ENCODE results near the gene HOXA9.

The HOXA9 gene

DNA sequence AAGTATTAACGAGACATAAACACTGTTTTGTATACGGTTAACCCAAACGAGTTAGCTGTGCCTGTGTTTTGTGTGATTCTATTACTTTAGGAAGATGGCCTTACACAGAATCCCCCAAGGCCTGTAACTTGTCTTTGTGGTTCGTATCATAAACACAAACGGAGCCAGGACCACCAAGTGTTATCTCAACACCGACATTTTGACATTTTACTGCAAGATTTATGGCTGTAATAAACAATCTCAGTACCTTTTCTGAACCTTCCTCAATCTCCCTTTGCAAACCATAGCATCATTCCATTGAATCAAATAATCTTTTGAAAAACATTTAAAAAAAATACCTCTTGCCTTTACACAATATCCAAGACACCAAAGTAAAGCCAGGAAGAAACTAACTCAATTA is 32.4 kb downstream of the HOXA9 start:
- H3K9me3 ChIP-seq (ENCODE audit: control insufficient read depth in 2 of 2, low read length in 2 of 2): no peaks in the 10 kb centered on the region
- peak overlapping the region in 1 of 2 donors; percentile 26 for H3K9ac ChIP-seq (ENCODE audit: low read length in 2 of 2)
- H3K27me3 ChIP-seq (ENCODE audit: control insufficient read depth in 1 of 2, insufficient read depth in 2 of 2, low read length in 2 of 2): no peaks in the 10 kb centered on the region
- no peaks in the 10 kb centered on the region for H3K36me3 ChIP-seq (ENCODE audit: control insufficient read depth in 2 of 2, insufficient read depth in 2 of 2, low read length in 2 of 2)
- H3K4me1 ChIP-seq (ENCODE audit: control insufficient read depth, insufficient read depth, low read length): peaks cover 61% of the 10 kb centered on the region
- peak overlapping the region in 1 of 2 donors; percentile 52 for H3K4me3 ChIP-seq (ENCODE audit: low read length in 2 of 2)
- peak overlapping the region; percentile 95 for H3K27ac ChIP-seq (ENCODE audit: low read length)

DNA sequence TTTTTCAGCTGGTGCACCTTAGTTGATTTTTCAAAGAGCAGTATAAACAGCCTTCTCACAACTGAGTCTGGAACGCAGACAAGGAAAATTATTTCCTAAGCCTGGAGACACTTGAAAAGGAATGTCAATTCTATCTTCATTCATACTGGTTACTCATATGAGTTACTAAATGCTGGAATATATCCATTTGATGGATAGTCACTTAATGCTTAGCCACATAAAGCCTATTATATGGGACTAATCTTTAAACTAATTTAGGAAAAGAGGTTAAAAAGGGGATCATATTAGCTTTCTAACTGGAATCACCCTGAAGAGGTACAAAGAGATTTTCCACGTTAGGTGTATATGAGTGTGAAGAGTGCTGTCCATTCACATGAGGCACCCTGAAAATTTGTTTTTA is 33.1 kb downstream of the HOXA9 start:
- H3K4me3 ChIP-seq (ENCODE audit: low read length in 2 of 2): no peak overlapping the region
- H3K9ac ChIP-seq (ENCODE audit: low read length in 2 of 2): peak overlapping the region in 1 of 2 donors; percentile 12
- H3K9me3 ChIP-seq (ENCODE audit: control insufficient read depth in 2 of 2, low read length in 2 of 2): no peaks in the 10 kb centered on the region
- peaks cover 67% of the 10 kb centered on the region for H3K4me1 ChIP-seq (ENCODE audit: control insufficient read depth, insufficient read depth, low read length)
- no peaks in the 10 kb centered on the region for H3K27me3 ChIP-seq (ENCODE audit: control insufficient read depth in 1 of 2, insufficient read depth in 2 of 2, low read length in 2 of 2)
- peak overlapping the region; percentile 98 for H3K27ac ChIP-seq (ENCODE audit: low read length)
- H3K36me3 ChIP-seq (ENCODE audit: control insufficient read depth in 2 of 2, insufficient read depth in 2 of 2, low read length in 2 of 2): no peaks in the 10 kb centered on the region

DNA sequence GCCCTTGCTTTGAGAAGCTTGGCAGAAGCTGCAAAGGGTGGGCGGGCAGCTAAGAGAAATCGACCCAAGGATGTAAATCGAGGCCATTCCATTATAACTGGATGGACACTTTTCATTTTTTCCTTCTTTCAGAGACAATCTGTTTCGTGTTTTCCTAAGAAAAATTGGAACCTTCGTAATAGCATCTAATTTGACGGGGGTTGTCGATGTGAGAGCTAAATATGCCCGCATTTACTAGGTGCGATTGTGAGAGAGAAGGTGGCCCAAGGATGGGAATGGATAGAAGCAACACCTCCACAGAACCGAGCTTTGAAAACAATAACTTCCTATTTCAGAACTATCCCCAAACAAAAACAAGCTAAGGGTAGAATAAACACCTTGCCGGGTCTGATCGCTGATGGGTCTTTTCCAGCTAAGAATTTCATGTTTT is 33.9 kb downstream of the HOXA9 start:
- H3K27me3 ChIP-seq (ENCODE audit: control insufficient read depth in 1 of 2, insufficient read depth in 2 of 2, low read length in 2 of 2): no peaks in the 10 kb centered on the region
- peaks cover 68% of the 10 kb centered on the region for H3K4me1 ChIP-seq (ENCODE audit: control insufficient read depth, insufficient read depth, low read length)
- peak overlapping the region; percentile 75 to 82 for H3K9ac ChIP-seq (ENCODE audit: low read length in 2 of 2)
- H3K27ac ChIP-seq (ENCODE audit: low read length): peak overlapping the region; percentile 98
- no peaks in the 10 kb centered on the region for H3K9me3 ChIP-seq (ENCODE audit: control insufficient read depth in 2 of 2, low read length in 2 of 2)
- H3K4me3 ChIP-seq (ENCODE audit: low read length in 2 of 2): peak overlapping the region; percentile 62 to 93
- H3K36me3 ChIP-seq (ENCODE audit: control insufficient read depth in 2 of 2, insufficient read depth in 2 of 2, low read length in 2 of 2): no peaks in the 10 kb centered on the region

DNA sequence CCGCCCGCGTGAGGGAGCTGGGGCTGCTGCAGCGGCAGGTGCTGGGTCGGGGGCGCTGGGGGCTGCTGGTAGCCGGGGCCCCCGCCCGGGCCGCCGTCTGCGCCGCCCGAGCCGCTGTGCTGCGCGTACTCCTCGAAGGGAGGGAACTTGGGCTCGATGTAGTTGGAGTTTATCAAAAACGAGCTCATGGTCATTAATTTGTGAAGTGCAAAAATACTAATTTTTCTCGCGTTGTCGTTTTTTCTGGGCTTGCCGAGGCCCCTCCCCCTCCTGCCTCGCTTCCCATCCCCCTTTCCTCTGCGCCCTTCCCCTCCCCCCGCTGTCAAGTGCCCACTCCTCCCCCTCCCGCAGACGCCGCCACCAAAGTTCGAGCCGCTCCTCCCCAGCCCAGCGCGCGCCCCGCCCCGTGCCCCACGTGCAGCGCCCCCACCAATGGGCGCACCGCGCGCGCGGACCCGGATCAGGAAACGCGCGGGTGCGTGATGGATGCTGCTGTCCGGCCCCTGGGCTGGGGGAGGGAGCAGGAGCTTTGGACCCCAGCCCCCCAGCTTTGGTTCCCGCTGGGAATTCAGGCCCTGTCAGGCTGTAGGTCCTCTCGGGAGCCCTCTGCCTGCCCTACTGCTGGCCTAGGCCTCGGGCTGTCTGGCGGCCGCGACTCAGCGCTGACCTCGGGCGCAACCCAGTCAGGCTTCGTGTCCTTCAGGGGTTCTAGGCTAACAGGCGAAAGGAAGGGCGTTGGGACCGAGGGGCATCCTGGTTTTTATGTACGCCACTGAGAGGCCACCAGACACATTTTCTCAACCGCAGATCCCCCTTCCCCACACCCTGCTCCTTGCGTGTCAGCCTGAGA is 34.6 kb downstream of the HOXA9 start, which contains the start of gene HOXA4:
TSS of gene HOXA4 (minus strand) at position 218 of the 850 bp plus-strand sequence. CDS start at position 194, 24 bp downstream.
- peak within 1 kb of the TSS; percentile 98 for H3K27ac ChIP-seq (ENCODE audit: low read length)
- H3K4me3 ChIP-seq (ENCODE audit: low read length in 2 of 2): peak within 1 kb of the TSS; percentile 88 to 93
- no peaks in the 10 kb centered on the region for H3K9me3 ChIP-seq (ENCODE audit: control insufficient read depth in 2 of 2, low read length in 2 of 2)
- H3K27me3 ChIP-seq (ENCODE audit: control insufficient read depth in 1 of 2, insufficient read depth in 2 of 2, low read length in 2 of 2): no peaks in the 10 kb centered on the region
- peaks cover 70% of the 10 kb centered on the region for H3K4me1 ChIP-seq (ENCODE audit: control insufficient read depth, insufficient read depth, low read length)
- no peaks in the 10 kb centered on the region for H3K36me3 ChIP-seq (ENCODE audit: control insufficient read depth in 2 of 2, insufficient read depth in 2 of 2, low read length in 2 of 2)
- H3K9ac ChIP-seq (ENCODE audit: low read length in 2 of 2): peak within 1 kb of the TSS; percentile 89 to 90

DNA sequence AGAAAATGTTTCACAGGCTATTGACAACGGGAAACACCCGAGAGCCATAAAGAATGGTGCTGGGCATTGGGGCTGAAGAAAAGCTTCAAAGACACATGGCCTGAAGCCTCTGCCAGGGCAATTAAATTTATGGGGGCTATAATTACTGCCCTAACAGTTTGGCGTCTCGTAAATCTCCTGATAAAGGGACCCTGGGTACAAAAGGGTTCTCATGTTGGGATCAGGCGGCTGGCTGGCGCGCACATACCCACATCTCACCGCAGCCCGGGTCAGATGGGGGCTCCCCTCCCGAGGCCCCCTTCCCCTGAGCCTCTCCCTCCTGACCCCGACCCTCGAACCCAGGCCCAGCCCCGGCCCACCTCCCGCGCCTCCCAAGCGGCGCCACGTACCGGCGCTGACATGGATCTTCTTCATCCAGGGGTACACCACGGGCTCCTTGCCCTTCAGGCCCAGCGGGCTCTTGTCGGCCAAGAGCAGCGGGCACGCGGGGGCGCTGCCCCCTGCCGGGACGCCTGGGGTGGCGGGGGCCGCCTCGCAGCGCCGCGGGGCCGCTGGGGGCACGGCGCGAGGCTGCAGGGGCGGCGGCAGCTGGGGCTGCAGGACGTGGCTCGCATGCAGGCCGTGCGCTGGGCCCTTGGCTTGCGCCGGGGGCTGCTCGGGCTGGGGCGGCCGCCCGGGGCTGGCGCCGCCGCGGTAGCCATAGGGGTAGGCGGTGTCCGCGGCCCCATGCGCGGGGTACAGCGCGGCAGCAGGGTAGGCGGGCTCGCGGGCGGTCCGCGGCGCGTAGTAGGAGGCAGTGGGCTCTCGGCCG is 35.4 kb downstream of the HOXA9 start:
- Histone ChIP-seq H3K4me1 (ENCODE audit: control insufficient read depth, insufficient read depth, low read length) (peaks cover 72% of the 10 kb centered on the region), H3K9ac (ENCODE audit: low read length in 2 of 2) (peak overlapping the region; percentile 89 to 90), H3K27me3 (ENCODE audit: control insufficient read depth in 1 of 2, insufficient read depth in 2 of 2, low read length in 2 of 2) (no peaks in the 10 kb centered on the region), H3K4me3 (ENCODE audit: low read length in 2 of 2) (peak overlapping the region; percentile 88 to 93), H3K27ac (ENCODE audit: low read length) (peak overlapping the region; percentile 98), H3K36me3 (ENCODE audit: control insufficient read depth in 2 of 2, insufficient read depth in 2 of 2, low read length in 2 of 2) (no peaks in the 10 kb centered on the region), H3K9me3 (ENCODE audit: control insufficient read depth in 2 of 2, low read length in 2 of 2) (no peaks in the 10 kb centered on the region)

DNA sequence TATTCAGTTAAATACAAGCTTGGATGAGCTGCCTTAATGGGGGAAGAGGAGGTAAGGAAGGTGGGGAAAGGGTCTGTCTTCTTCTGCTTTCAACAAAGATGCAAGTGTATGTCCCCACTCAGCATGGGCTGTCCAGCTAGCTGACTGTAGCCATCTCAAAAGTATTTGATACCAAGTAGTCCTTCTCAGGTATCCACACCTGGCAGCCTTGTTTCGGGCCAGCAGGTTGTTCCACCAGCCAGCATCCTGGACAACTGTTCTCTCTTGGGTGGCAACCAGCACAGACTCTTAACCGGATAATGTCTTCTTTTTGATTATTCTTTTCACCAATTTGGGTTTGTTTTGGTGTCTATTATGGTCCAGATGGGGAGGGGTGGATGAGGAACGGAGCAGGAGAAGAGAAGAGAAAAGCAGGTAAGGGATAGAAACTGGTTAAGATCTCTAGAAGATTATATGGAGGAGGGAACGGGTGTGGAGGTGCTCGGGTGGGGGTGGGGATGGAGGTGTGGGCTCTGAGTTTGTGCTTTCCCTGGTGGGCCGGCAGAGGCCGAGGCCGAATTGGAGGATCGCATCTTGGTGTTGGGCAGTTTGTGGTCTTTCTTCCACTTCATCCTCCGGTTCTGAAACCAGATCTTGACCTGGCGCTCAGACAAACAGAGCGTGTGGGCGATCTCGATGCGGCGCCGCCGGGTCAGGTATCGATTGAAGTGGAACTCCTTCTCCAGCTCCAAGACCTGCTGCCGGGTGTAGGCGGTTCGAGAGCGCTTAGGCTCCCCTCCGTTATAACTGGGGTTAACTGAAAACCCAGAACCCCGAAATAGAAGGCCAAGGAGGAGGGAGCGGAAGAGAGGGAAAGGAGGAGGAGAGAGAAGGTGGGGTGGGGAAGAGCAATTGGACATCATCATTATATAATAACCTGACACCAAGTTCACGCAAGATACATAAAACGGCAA is 36.3 kb downstream of the HOXA9 start:
- H3K36me3 ChIP-seq (ENCODE audit: control insufficient read depth in 2 of 2, insufficient read depth in 2 of 2, low read length in 2 of 2): no peaks in the 10 kb centered on the region
- H3K4me3 ChIP-seq (ENCODE audit: low read length in 2 of 2): peak overlapping the region; percentile 88 to 93
- H3K9me3 ChIP-seq (ENCODE audit: control insufficient read depth in 2 of 2, low read length in 2 of 2): no peaks in the 10 kb centered on the region
- peak overlapping the region; percentile 98 for H3K27ac ChIP-seq (ENCODE audit: low read length)
- H3K9ac ChIP-seq (ENCODE audit: low read length in 2 of 2): peak overlapping the region; percentile 89 to 90
- H3K27me3 ChIP-seq (ENCODE audit: control insufficient read depth in 1 of 2, insufficient read depth in 2 of 2, low read length in 2 of 2): no peaks in the 10 kb centered on the region
- H3K4me1 ChIP-seq (ENCODE audit: control insufficient read depth, insufficient read depth, low read length): peaks cover 78% of the 10 kb centered on the region

DNA sequence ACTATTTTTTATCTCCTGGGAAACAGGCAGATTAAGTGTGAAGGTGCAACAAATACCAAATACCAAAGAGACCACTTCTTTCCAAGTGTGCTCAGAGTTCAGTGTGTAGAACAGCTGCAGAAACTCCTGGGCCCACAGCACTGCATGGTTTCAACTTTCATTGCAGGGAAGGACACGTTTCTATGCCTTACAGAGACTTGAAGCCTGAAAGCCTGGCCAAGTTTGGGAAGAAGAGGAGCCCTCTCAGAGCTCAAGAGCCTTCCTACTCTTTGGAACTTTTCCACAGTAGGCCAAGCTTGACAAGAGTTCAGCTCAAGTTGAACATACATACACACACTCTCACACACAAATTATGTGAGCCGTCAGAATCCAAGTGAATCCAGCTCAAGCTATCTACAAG is 37.3 kb downstream of the HOXA9 start:
- no peaks in the 10 kb centered on the region for H3K9me3 ChIP-seq (ENCODE audit: control insufficient read depth in 2 of 2, low read length in 2 of 2)
- H3K36me3 ChIP-seq (ENCODE audit: control insufficient read depth in 2 of 2, insufficient read depth in 2 of 2, low read length in 2 of 2): no peaks in the 10 kb centered on the region
- peak overlapping the region; percentile 29 to 89 for H3K9ac ChIP-seq (ENCODE audit: low read length in 2 of 2)
- no peaks in the 10 kb centered on the region for H3K27me3 ChIP-seq (ENCODE audit: control insufficient read depth in 1 of 2, insufficient read depth in 2 of 2, low read length in 2 of 2)
- H3K4me3 ChIP-seq (ENCODE audit: low read length in 2 of 2): peak overlapping the region; percentile 34 to 93
- H3K27ac ChIP-seq (ENCODE audit: low read length): peak overlapping the region; percentile 98
- peaks cover 78% of the 10 kb centered on the region for H3K4me1 ChIP-seq (ENCODE audit: control insufficient read depth, insufficient read depth, low read length)

DNA sequence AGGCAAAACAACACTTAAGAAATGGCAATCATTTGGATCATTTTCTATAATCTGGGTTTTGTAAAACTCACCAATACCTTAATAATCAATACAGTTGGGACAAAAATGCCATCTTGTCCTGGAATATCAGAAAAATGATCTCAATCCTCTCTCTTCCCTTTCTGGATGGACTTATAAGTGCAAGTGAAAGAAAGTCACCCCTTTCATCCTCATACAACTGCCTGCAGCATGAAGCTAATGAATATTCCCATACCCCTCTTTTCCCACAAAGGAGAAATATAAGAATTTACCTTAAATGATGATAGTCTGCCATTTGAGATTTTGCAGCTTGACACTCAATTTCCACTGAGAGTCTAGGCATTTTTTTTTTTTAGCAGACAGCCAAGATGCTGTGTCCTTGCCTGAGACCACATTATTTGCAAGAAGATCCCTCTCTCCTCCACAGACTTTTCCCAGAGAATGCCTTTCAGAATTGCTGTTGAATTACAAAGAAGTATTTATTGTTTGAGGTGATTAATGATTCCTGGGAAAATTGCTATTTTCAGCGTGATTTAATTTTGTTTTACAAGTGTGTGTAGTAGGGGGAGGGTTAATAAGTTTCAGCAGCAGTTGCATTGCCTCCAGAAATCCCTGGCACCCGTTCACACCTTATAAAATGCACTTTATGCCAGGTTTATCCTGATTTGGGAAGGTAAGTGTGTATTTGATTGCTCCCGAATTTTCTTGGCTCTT is 38.6 kb downstream of the HOXA9 start:
- H3K27ac ChIP-seq (ENCODE audit: low read length): peak overlapping the region; percentile 98
- H3K9me3 ChIP-seq (ENCODE audit: control insufficient read depth in 2 of 2, low read length in 2 of 2): no peaks in the 10 kb centered on the region
- H3K4me3 ChIP-seq (ENCODE audit: low read length in 2 of 2): peak overlapping the region; percentile 34 to 93
- H3K9ac ChIP-seq (ENCODE audit: low read length in 2 of 2): peak overlapping the region; percentile 29 to 89
- no peaks in the 10 kb centered on the region for H3K36me3 ChIP-seq (ENCODE audit: control insufficient read depth in 2 of 2, insufficient read depth in 2 of 2, low read length in 2 of 2)
- peaks cover 73% of the 10 kb centered on the region for H3K4me1 ChIP-seq (ENCODE audit: control insufficient read depth, insufficient read depth, low read length)
- H3K27me3 ChIP-seq (ENCODE audit: control insufficient read depth in 1 of 2, insufficient read depth in 2 of 2, low read length in 2 of 2): no peaks in the 10 kb centered on the region

DNA sequence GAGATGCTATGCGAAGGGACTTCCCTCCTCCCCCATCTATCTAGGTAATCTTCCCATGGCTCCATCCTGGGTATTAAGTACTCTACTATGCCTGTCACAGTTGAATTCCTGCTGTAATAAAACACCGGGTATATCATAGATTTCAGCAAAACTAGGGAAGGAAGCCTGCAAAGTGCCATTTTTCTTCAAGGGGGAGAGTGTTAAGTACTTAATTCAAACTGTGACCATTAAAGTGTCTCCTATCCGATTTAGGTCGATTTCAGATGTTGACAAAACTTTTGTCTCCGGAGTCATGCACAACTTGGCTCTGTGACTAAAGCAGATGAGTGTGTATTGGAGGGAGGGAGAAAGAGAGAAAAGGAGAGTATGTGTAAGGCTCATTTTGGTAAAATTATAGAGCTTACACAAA is 39.3 kb downstream of the HOXA9 start:
- Histone ChIP-seq H3K36me3 (ENCODE audit: control insufficient read depth in 2 of 2, insufficient read depth in 2 of 2, low read length in 2 of 2) (no peaks in the 10 kb centered on the region), H3K4me3 (ENCODE audit: low read length in 2 of 2) (peak overlapping the region in 1 of 2 donors; percentile 93), H3K9me3 (ENCODE audit: control insufficient read depth in 2 of 2, low read length in 2 of 2) (no peaks in the 10 kb centered on the region), H3K4me1 (ENCODE audit: control insufficient read depth, insufficient read depth, low read length) (peaks cover 69% of the 10 kb centered on the region), H3K9ac (ENCODE audit: low read length in 2 of 2) (peak overlapping the region in 1 of 2 donors; percentile 23), H3K27me3 (ENCODE audit: control insufficient read depth in 1 of 2, insufficient read depth in 2 of 2, low read length in 2 of 2) (no peaks in the 10 kb centered on the region), H3K27ac (ENCODE audit: low read length) (peak overlapping the region; percentile 98)

Measured in stomach smooth muscle (tissue), 2 donors.